Measurements from ENCODE around the gene TRMT112.

DNA sequence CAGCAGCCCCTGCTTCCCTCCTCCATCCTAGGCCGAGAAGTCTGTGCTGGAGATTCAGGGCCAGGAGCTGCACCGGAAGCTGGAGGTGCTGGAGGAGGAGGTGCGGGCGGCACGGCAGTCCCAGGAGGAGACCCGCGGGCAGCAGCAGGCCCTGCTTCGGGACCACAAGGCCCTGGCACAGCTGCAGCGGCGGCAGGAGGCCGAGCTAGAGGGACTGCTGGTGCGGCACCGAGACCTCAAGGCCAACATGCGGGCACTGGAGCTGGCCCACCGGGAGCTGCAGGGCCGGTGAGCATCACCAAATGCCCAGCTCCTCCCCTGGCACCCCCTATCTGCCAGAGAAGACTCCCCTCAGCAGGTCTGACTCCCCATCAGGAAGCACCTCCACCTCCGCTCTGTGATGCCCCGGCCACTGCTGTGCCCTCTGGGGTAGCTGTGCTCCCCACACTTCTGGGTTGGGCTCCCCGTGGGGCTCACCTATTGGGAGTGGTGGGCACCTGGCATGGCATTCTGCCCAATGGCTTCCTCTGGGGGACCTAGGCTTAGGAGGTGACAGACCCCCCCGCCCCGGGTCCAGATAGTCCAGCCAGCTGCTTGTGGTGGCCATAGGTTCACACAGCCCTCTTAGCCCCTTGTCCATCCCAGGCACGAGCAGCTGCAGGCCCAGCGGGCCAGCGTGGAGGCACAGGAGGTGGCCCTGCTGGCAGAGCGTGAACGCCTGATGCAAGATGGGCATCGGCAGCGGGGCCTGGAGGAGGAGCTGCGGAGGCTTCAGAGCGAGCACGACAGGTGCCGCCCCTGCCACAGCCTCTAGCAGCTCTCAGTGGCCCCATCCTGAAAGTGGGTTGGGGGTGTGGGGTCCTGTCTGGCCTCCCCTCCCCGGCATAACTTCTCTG lies 35.0 kb upstream of the TRMT112 start:
- TF ChIP-seq POLR2A (IDR thresholded peaks at IDR 0.05; ENCODE audit: low read length) (no peak), GATA1 (IDR thresholded peaks at IDR 0.05; ENCODE audit: low read depth, low read length) (no peak)
